GM12878 (cell line): ENCODE results near the gene USH1C. TPM values are rescaled to one million over a fixed set of nuclear protein-coding genes. Genes with fewer than 3 reads are reported as not detected.

Experiments used
- ATAC-seq: fragments of 200-7000 bp; cut with Tn5 transposase; 3 replicates; pipeline ENCODE4 v1.9.1; 2020; ENCODE audit warnings: mild to moderate bottlenecking, moderate library complexity
- BruUV-seq: library from RNA; stranded (reverse); fragments of 400-500 nt; replicated peaks from 2 replicates; lab custom pipeline; 2021; lab: Mats Ljungman, UMichigan
- CTCF ChIA-PET: fragments of 300-600 bp; sonication (Branson Sonifier 250); formaldehyde crosslinking; extraction: SDS; loops from one replicate; lab custom pipeline; 2021; ENCODE audit warnings: inconsistent platforms; lab: Yijun Ruan, JAX
- POLR2A ChIA-PET: fragments of 350-600 bp; formaldehyde crosslinking; extraction: SDS; loops from one replicate; lab custom pipeline; 2021; ENCODE audit warnings: inconsistent platforms; lab: Charles Lee
- RAD21 ChIA-PET: fragments of 300-600 bp; sonication (Branson Sonifier 250); formaldehyde crosslinking; loops from one replicate; lab custom pipeline; 2023; ENCODE audit warnings: antibody characterized with exemption; ENCODE audit not compliant: unreplicated experiment; lab: Charles Lee
- SMC1A ChIA-PET: fragments of 300-600 bp; sonication (Branson Sonifier 250); formaldehyde crosslinking; loops from one replicate; lab custom pipeline; 2023; ENCODE audit not compliant: unreplicated experiment, uncharacterized antibody; lab: Charles Lee
- DNase-seq: peaks from one replicate; pipeline ENCODE4 v3.0.0-alpha.2; 2011; ENCODE audit warnings: low read depth, low spot score
- FAIRE-seq: peaks from 3 replicates; lab custom pipeline; 2011; peaks lifted over from hg19 to GRCh38; lab: Jason Lieb, UNC
- H2AFZ ChIP-seq: 2 replicates; pipeline ENCODE4 v1.6.0; 2011; ENCODE audit warnings: low read depth, low read length, control low read depth; ENCODE audit not compliant: control insufficient read depth
- H3K27ac ChIP-seq: 2 replicates; pipeline ENCODE4 v1.5.1; 2011; ENCODE audit warnings: control low read depth; ENCODE audit not compliant: control insufficient read depth, insufficient read depth
- H3K27me3 ChIP-seq, 2 experiments: replicated peaks in 1 of 2; 2 replicates each; pipeline versions ENCODE4 v1.6.0 to v1.6.1; 2011; ENCODE audit warnings: low read length in 1 of 2; ENCODE audit not compliant: control insufficient read depth in 2 of 2, insufficient read depth in 2 of 2
- H3K36me3 ChIP-seq, 2 experiments: 2 replicates each; pipeline ENCODE4 v1.5.1; 2011; ENCODE audit warnings: low read length in 1 of 2; ENCODE audit not compliant: control insufficient read depth in 2 of 2, insufficient read depth in 2 of 2
- H3K4me1 ChIP-seq: 2 replicates; pipeline ENCODE4 v1.6.1; 2011; ENCODE audit warnings: mild to moderate bottlenecking, low read length, moderate library complexity, mixed read lengths; ENCODE audit not compliant: control insufficient read depth, insufficient read depth
- H3K4me2 ChIP-seq: 2 replicates; pipeline ENCODE4 v1.6.0; 2011; ENCODE audit warnings: control low read depth; ENCODE audit not compliant: control insufficient read depth, insufficient read depth
- H3K4me3 ChIP-seq: fragments of 200-600 bp; sonication (generic); 2 replicates; pipeline ENCODE4 v1.5.1; 2016
- H3K79me2 ChIP-seq: 2 replicates; pipeline ENCODE4 v1.6.0; 2011; ENCODE audit warnings: low read length; ENCODE audit not compliant: control insufficient read depth, insufficient read depth
- H3K9ac ChIP-seq: 2 replicates; pipeline ENCODE4 v1.8.0; 2011; ENCODE audit warnings: low read length, control low read depth, mixed read lengths; ENCODE audit not compliant: control insufficient read depth, insufficient read depth
- H3K9me3 ChIP-seq: replicated peaks from 3 replicates; pipeline ENCODE4 v1.5.1; 2011; ENCODE audit warnings: mild to moderate bottlenecking, low read length; ENCODE audit not compliant: control insufficient read depth, insufficient read depth
- H4K20me1 ChIP-seq: 2 replicates; pipeline ENCODE4 v1.6.0; 2011; ENCODE audit not compliant: control insufficient read depth, insufficient read depth
- BRCA1 ChIP-seq: IDR thresholded peaks from 2 replicates; pipeline ENCODE4 v1.6.1; 2011; ENCODE audit warnings: low read depth, low read length, improper control_type of control experiment
- CBFB ChIP-seq: IDR thresholded peaks from 2 replicates; pipeline ENCODE4 v1.6.1; 2016; ENCODE audit warnings: antibody characterized with exemption, low read depth
- CBX3 ChIP-seq: fragments of 200-600 bp; sonication (generic); IDR thresholded peaks from 2 replicates; pipeline ENCODE4 v1.6.1; 2016; ENCODE audit warnings: low read depth, borderline replicate concordance
- CTCF ChIP-seq, 3 experiments: IDR thresholded peaks in 2 of 3; conservative IDR thresholded peaks in 1 of 3; 2 replicates each; pipeline ENCODE4 v1.5.1; 2011; ENCODE audit warnings: low read depth in 3 of 3, low read length in 3 of 3, mild to moderate bottlenecking in 3 of 3, control low read depth in 2 of 3, moderate library complexity in 2 of 3, inconsistent platforms in 1 of 3, mixed read lengths in 1 of 3; ENCODE audit not compliant: control insufficient read depth in 2 of 3, insufficient read depth in 1 of 3; ENCODE audit errors: extremely low read depth in 1 of 3
- DPF2 ChIP-seq: fragments of 450-650 bp; IDR thresholded peaks from 2 replicates; pipeline ENCODE4 v1.6.1; 2017; ENCODE audit warnings: mild to moderate bottlenecking
- FOXK2 ChIP-seq: fragments of 450-650 bp; IDR thresholded peaks from 2 replicates; pipeline ENCODE4 v1.6.1; 2017; ENCODE audit warnings: mild to moderate bottlenecking, moderate library complexity
- IRF5 ChIP-seq: fragments of 450-650 bp; IDR thresholded peaks from 2 replicates; pipeline ENCODE4 v1.6.1; 2017; ENCODE audit warnings: borderline replicate concordance
- NBN ChIP-seq: fragments of 450-650 bp; IDR thresholded peaks from 2 replicates; pipeline ENCODE4 v1.6.1; 2016
- NFYA ChIP-seq: IDR thresholded peaks from 2 replicates; pipeline ENCODE4 v1.6.1; 2011; ENCODE audit warnings: low read depth, mild to moderate bottlenecking, low read length, improper control_type of control experiment, borderline replicate concordance
- NR2C1 ChIP-seq: fragments of 450-650 bp; IDR thresholded peaks from 2 replicates; pipeline ENCODE4 v1.6.1; 2017; ENCODE audit warnings: antibody characterized with exemption, mild to moderate bottlenecking, moderate library complexity
- NR2C2 ChIP-seq: IDR thresholded peaks from 2 replicates; pipeline ENCODE4 v1.6.1; 2011; ENCODE audit warnings: borderline replicate concordance, low read depth; ENCODE audit not compliant: control insufficient read depth, insufficient read length
- PBX3 ChIP-seq: IDR thresholded peaks from 2 replicates; pipeline ENCODE4 v1.6.1; 2011; ENCODE audit warnings: mild to moderate bottlenecking, low read depth, low read length, moderate library complexity; ENCODE audit not compliant: insufficient replicate concordance
- PKNOX1 ChIP-seq: fragments of 450-650 bp; IDR thresholded peaks from 2 replicates; pipeline ENCODE4 v1.6.1; 2016; ENCODE audit warnings: mild to moderate bottlenecking
- RAD51 ChIP-seq: fragments of 450-650 bp; IDR thresholded peaks from 2 replicates; pipeline ENCODE4 v1.6.1; 2016; ENCODE audit warnings: moderate library complexity, mild to moderate bottlenecking, inconsistent platforms
- SMAD1 ChIP-seq: fragments of 450-650 bp; IDR thresholded peaks from 2 replicates; pipeline ENCODE4 v1.6.1; 2018; ENCODE audit warnings: mild to moderate bottlenecking, low read depth; ENCODE audit not compliant: partially characterized antibody
- SP1 ChIP-seq: IDR thresholded peaks from one replicate; pipeline ENCODE4 v1.6.1; 2011; ENCODE audit warnings: low read depth, low read length
- SREBF1 ChIP-seq: IDR thresholded peaks from 2 replicates; pipeline ENCODE4 v1.6.1; 2012; ENCODE audit warnings: mild to moderate bottlenecking, low read length
- SREBF2 ChIP-seq: IDR thresholded peaks from 2 replicates; pipeline ENCODE4 v1.6.1; 2012; ENCODE audit warnings: mild to moderate bottlenecking, low read length
- SUPT20H ChIP-seq: IDR thresholded peaks from 2 replicates; pipeline ENCODE4 v1.6.1; 2011; ENCODE audit warnings: low read depth, mild to moderate bottlenecking, low read length, moderate library complexity, borderline replicate concordance; ENCODE audit not compliant: control insufficient read depth
- WGBS: methylation state at CpG from one replicate; pipeline ENCODE4 v1.1.6; 2016; ENCODE audit warnings: low lambda C conversion rate; ENCODE audit not compliant: insufficient replicate concordance, insufficient coverage; ENCODE audit errors: missing lambda C conversion rate; 5-methylcytosine and 5-hydroxymethylcytosine counted together
- in situ Hi-C: fragments of 300-500 bp; cut with MboI; formaldehyde crosslinking; loops from 9 replicates; pipeline ENCODE4 v1.14.3; 2018; ENCODE audit warnings: mixed read lengths
- intact Hi-C: fragments of 100-400 bp; cut with micrococcal nuclease; formaldehyde crosslinking; loops from one replicate; pipeline ENCODE4 v1.14.2; 2022; ENCODE audit not compliant: unreplicated experiment
- polyA plus RNA-seq, 11 experiments: library from polyadenylated mRNA; depleted of rRNA in 4 of 11; unstranded in 6 of 11; stranded (reverse) in 5 of 11; fragments of >200 nt; fragmentation: Nextera tagmentation in 4 of 11; fragmentation: Illumina TruSeq in 1 of 11; extraction: Ambion mirVana in 4 of 11; extraction: Trizol in 1 of 11; gene quantifications; 1 replicate in 1 of 11; 2 replicates in 10 of 11; pipeline versions ENCODE4 v1.2.1 to v1.2.3, GENCODE V29; 2011 to 2016; ENCODE audit warnings: inconsistent platforms in 2 of 11, missing spikeins in 2 of 11, low read depth in 1 of 11
- total RNA-seq, 4 experiments: library from RNA; depleted of rRNA in 3 of 4; stranded (reverse); fragments of >200 nt in 3 of 4; fragmentation: Illumina TruSeq in 1 of 4; extraction: Trizol in 1 of 4; gene quantifications; 2 replicates each; pipeline versions ENCODE4 v1.2.1 to v1.2.3, GENCODE V29; 2013 to 2021

The USH1C gene
- total and polyA plus RNA-seq, 10 of the 15 experiments (the other 5 are each of a cell fraction or from before 2014, with no cell fraction given): not detected

GRCh38 chr11:17559341-17560087 is 15.3 kb upstream of the USH1C start (continued):
- TF ChIP-seq IRF5 (no peak), CBFB (no peak), BRCA1 (no peak)

GRCh38 chr11:17558916-17559315 is 14.7 kb upstream of the USH1C start:
- intact Hi-C loops: no loop called here
- no peaks in the 10 kb centered on the region for H3K79me2 ChIP-seq
- WGBS: 44% methylated on average over 9 of the region's 9 CpGs
- no peak overlapping the region for H2AFZ ChIP-seq
- H3K27me3 ChIP-seq: peaks cover 0 to 1% of the 10 kb centered on the region in 2 experiments; a peak in 1 of 4 replicates
- BruUV-seq: no TSS peak
- no peaks in the 10 kb centered on the region for H3K9me3 ChIP-seq
- RAD21 ChIA-PET: no interaction called here
- FAIRE-seq: no peak
- no peaks in the 10 kb centered on the region for H3K36me3 ChIP-seq
- H3K9ac ChIP-seq: no peak overlapping the region
- in situ Hi-C loops: no loop called here
- no peak overlapping the region for H3K4me3 ChIP-seq
- SMC1A ChIA-PET: no interaction called here
- no peak overlapping the region for H3K27ac ChIP-seq
- H4K20me1 ChIP-seq: no peaks in the 10 kb centered on the region
- CTCF ChIA-PET: interaction anchor here (0.8 kb wide), 1 partner anchor 175 kb away, joined by 3 read pairs; no protein-coding TSS in a partner anchor
- no peak for ATAC-seq
- POLR2A ChIA-PET: no interaction called here
- DNase-seq: no peak
- no peak overlapping the region for H3K4me2 ChIP-seq
- no peaks in the 10 kb centered on the region for H3K4me1 ChIP-seq
- no peak for TF ChIP-seq DPF2
- TF ChIP-seq FOXK2: no peak
- TF ChIP-seq RAD51: no peak
- no peak for TF ChIP-seq NR2C1
- TF ChIP-seq PBX3: no peak
- TF ChIP-seq SREBF2: no peak
- TF ChIP-seq CBX3: no peak
- TF ChIP-seq NFYA: no peak
- no peak for TF ChIP-seq CTCF (IDR thresholded peaks at IDR 0.05 in 2 of 3, conservative IDR thresholded peaks at IDR 0.05 in 1 of 3; ENCODE audit: control insufficient read depth in 2 of 3, extremely low read depth in 1 of 3, insufficient read depth in 1 of 3, low read depth in 3 of 3, low read length in 3 of 3)
- no peak for TF ChIP-seq PKNOX1
- no peak for TF ChIP-seq SP1
- no peak for TF ChIP-seq NR2C2
- no peak for TF ChIP-seq SUPT20H
- no peak for TF ChIP-seq NBN
- no peak for TF ChIP-seq SREBF1
- no peak for TF ChIP-seq SMAD1
